GM19238 (cell line): Measurements from ENCODE around the gene TAT.

Experiments
- DNase-seq: peaks from one replicate; pipeline ENCODE4 v3.0.0; 2011; ENCODE audit warnings: low spot score; ENCODE audit not compliant: insufficient read length

Gene TAT

DNA sequence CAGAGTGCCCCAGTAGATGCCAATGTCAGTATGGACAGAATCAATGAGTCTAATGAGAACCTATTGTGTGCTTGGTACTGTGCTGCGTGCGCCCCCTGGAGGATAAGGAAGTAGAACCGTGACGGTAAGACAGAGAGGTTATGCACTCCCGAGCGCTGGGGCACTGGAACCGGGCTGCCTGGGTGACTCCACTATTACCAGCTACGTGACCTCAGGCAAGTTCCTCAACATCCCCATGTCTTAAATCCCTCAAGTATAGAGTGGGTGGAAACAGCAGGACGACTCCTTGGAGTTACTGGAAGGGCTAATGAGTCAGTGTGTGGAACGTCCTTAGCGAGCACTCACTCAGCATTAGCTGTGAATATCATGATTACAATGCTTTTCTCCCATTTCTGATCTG is 34.5 kb downstream of the TAT start:
- peak; percentile 11 for DNase-seq

GRCh38 chr16:71537643-71538042 is 39.2 kb downstream of the TAT start:
- DNase-seq: peak; percentile 37

- DNase-seq: no peak
Observed at GRCh38 chr16:71536752-71537499, 40.0 kb downstream of the TAT start.

- no peak for DNase-seq
Observed at GRCh38 chr16:71532366-71532765, 44.5 kb downstream of the TAT start.

- no peak for DNase-seq
Observed at GRCh38 chr16:71528863-71529262, 48.0 kb downstream of the TAT start.

GRCh38 chr16:71528257-71528656 is 48.6 kb downstream of the TAT start:
- DNase-seq: no peak

DNA sequence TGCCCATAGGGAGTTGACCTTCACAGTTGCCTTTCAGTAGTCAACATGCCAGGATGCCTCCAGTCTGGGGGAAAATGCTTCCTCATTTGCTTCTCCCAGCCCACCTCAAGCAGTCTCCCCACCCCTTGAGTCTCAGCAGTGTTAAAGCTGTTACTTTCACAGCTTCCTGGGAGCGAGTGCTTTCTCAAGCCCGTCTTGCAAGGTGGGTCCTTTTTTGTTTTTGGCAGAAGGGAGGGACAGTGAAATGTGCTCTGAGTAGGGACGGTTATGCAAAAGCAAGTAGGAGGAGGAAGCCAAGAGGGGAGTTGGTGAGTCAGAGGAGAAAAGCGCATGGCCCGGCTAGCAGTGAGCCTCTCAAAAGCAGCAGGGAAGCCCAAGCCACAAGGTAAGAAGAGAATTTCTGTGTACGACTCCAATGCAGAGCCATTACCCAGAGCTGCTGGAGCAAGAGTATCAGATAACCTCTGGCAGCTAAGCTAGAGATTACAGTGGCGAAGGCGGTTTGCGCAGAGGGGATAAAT is 50.7 kb downstream of the TAT start, which contains the start of gene CHST4:
CHST4 (plus strand) TSS at position 316 of the 521 bp plus-strand sequence. CDS start 10,252 bp downstream, outside the sequence.
- no peak for DNase-seq

- no peak for DNase-seq
Observed at GRCh38 chr16:71524566-71525553, 52.0 kb downstream of the TAT start.

DNA sequence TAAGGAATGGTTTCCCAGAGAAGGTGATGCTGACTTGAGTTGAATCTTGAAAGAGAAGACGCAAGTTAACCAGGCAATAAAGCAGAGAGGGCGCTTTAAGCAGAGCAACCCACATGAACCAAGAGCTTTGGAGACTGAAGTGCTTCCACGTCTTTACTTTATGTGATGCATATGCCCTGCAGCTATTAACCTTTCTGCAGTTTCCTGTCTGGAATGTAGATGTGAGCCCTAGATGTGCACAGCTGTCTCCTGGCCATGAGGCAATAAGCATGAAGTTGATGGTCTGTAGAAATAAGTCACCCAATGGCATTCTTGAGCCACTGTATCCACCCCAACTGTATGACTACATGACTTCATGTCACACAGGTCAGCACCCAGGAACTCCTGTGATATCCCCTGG is 56.3 kb downstream of the TAT start:
- DNase-seq: no peak
